GM19351 (cell line): ENCODE results near the gene SUPT3H.

Experiments
- ATAC-seq: cut with Tn5 transposase; IDR thresholded peaks from one replicate; pipeline ENCODE4 v1.9.1; 2021; ENCODE audit warnings: mild to moderate bottlenecking, moderate library complexity; ENCODE audit not compliant: unreplicated experiment

Gene SUPT3H

GRCh38 chr6:44966449-44967092 lies 411.2 kb downstream of the SUPT3H start:
- ATAC-seq, result no peak

DNA sequence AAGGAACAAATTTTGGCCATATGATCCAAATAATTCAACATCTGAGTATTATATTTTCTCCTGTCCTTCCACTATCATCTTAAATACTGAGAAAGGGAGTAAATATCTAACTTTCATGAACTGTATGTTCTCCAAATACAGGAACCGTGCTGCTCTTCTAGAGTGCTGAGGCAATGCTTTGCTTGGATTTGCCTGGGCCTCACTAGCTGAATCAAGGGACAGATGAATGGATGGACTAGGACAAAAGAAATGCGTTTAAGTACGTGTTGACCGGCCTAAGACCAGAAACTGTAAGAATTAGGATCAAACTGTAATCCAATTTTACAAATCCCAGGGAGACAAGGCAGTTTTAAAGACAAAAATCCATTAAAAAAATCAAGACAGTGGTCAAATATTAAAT lies 412.0 kb downstream of the SUPT3H start:
- ATAC-seq, result no peak

DNA sequence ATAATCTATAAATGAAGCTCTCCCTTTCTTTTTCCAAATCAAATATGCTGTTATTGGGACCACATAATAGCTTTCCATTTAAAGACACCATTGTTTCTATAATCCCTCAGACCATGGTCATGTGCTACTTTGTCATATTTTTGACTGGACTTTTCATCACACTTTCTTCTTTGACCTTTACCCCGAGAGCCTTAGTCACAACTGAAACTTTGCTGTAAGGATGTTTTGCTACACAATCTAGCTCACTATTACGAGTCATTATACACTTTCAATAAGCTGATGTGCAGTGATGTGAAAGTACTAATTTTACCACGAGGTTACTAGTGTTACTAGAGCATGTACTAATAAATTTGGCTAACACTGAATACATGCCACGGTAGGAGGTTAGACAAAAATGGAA lies 416.8 kb downstream of the SUPT3H start:
- ATAC-seq, result no peak

DNA sequence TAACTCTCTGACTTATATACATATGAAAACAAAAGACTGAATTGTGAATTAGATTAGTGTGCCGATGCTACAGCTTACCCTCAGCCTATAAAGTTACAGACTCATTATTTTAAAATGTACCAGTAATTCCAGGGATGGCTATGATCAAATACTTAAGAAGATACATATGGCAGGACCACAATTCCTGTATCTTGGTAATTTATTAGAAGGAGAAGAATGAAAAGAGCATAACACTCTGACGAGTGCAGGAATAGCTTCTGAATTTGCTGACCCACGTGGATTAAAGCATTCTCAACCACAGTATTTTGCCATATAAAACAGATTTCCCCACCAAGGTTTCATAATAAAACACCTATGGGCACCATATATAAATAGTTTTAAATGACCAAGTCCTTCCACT lies 418.1 kb downstream of the SUPT3H start:
- ATAC-seq, result no peak

- ATAC-seq, result no peak
Observed at GRCh38 chr6:44957156-44957555, 420.6 kb downstream of the SUPT3H start.

GRCh38 chr6:44956396-44956795 lies 421.3 kb downstream of the SUPT3H start:
- no peak for ATAC-seq

DNA sequence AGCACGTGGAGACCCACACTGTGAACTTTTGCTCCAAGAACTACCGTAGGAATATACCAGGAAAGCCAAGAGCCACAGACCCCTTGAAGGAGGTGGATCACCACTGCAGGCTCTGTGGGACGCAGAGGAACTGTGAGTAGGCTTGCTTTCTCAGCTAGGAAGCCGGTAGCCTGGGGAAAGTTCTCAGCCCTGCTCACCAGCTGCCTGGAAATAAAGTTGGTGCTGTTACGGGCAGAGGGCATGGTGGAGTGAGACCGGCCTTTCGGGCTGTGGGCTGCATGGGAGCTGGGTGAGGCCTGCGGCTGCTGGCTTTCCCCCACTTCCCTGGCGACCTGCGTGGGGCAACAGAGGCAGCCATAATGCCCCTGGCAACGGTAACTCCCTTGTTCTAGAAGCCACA lies 422.6 kb downstream of the SUPT3H start:
- ATAC-seq, result no peak

DNA sequence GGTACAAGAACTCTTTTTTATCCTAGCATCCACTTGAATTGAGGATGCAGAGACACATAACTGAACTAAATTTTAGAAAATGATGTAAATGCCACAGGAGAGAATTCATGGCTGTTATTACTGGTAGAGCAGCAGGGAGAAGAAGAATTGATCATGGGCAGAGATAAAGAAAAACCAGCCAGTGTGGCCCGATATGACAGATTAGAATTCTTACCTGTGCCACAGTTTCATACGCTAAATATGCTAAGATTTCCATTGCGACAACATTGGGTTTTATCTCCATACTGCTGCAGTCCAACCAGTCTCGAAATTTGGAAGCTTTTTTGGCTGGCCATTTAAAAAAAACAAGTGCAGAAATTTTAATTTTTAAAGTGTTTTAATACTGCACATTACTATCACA lies 423.5 kb downstream of the SUPT3H start:
- ATAC-seq, result no peak

DNA sequence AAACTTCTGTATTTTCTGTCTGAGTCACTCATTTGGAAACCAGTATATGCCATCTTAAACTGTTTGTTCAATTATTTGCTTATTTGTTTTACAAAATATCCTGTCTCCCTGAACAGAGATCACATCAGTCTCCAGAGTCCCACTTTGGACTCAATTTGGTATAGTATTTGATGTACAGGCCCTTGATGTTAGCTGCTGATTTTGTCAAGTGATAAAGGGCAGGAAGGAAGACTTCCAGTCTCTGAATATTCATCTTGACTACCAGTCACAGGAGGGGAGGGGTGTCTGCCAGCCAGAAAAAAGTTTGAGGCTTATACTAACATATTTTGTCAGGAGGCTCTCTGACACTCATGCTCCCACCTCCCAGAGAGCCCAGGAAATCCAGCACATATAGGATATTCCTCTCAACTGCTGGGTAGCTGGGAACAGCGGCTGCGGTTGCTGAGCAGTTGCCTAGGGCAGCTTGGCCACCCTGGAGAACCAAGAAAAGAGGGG lies 426.4 kb downstream of the SUPT3H start:
- no peak for ATAC-seq

- no peak for ATAC-seq
Observed at GRCh38 chr6:44949596-44950201, 428.0 kb downstream of the SUPT3H start.

DNA sequence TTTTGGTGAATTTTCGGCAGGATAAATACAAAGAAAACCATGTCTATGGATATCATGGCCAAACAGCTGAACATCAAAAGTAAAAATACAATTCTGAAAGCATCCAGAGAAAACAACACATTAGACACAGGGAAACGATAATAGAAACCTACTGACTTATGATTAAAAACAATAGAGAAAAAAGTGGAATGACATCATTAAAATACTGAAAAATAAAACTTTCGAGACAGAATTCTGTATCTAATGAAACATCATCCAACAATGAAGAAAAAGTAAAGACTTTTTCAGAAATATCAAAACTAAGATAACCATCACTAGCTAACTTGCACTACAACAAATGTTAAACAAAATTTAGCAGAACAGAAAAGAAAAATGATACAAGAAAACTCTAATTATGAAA lies 434.2 kb downstream of the SUPT3H start:
- no peak for ATAC-seq

DNA sequence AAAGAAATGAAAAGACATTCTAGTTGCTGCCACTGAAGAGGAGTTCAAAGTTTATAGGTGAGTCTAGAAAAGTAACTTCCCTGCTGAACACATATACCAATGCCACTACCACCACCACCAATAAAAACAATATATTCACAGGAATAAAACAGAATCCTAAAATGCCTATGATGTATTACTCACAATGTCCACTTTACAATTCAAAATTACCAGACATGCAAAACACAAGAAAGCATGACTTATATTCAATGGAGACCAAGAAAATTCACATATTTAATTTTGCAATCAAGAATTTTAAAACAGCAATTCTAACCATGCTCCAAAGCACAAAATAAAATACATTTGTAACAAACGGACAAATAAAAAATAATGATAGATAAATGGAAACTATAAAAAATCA lies 434.9 kb downstream of the SUPT3H start:
- ATAC-seq, result no peak

- ATAC-seq, result no peak
Observed at GRCh38 chr6:44942201-44942600, 435.5 kb downstream of the SUPT3H start.

DNA sequence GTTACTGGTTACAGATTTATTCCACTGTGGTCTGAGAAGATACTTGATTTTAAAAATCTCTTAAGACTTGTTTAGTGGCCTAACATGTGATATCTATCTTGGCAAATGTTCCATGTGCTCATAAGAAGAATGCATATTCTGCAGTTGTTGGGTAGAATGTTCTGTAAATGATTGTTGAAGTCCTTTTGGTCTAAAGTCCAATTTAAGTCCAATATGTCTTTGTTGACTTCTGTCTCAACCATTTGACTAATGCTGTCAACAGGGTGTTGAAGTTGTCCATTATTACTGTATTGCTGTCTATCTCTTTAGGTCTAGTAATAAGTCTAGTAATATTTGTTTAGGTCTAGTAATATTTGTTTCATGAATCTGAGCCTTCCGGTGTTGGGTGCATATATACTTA lies 437.4 kb downstream of the SUPT3H start:
- ATAC-seq, result no peak

DNA sequence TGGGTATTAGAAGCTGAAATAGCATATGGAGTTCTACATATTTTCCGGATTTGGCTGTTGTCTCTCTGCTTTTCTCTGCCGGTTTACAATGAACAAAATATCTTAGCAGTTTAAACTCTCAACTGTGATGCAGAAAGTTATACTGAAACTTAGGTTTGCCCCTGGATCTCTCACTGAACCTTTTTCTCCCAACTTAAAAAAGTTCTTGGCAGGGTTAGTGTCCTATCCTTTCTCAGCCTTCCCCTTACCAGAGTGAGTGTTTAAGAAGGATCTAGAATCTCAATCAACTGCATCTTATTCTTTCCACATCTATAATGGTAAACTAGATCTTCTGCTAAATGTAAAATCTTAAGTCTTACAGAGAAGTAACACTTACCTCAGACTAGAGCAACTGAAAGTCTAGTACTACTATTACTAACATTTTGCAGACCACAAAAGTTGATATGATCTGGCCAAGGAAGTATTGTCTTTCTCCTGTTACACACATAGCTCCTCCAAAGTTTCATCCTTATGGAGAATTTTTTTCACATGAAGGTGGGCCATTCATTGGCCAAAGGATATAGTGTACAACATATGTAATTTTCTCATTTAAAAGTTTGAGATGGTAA lies 441.9 kb downstream of the SUPT3H start:
- peak; percentile 64 for ATAC-seq

- ATAC-seq, result no peak
Observed at GRCh38 chr6:44933108-44933507, 444.6 kb downstream of the SUPT3H start.

GRCh38 chr6:44932651-44933091 lies 445.1 kb downstream of the SUPT3H start:
- ATAC-seq, result no peak

GRCh38 chr6:44931385-44931784 lies 446.3 kb downstream of the SUPT3H start:
- ATAC-seq, result no peak

DNA sequence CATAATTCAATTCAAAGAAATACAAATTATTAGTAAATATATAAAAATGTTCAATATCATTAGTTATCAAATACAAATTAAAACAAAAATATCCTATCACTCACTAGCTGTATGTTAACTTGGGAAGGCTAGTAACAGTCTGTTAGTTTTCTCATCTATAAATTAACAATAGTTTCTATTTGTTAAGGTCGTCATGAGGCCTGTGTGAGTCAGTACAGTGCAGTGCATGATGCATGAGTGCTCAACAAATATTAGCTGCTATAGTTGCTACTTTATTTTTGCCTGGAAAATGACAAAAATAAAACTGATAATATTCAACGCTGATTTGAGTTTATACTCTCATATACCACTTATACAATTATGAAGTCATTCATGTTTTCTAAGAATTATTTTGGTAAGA lies 451.2 kb downstream of the SUPT3H start:
- ATAC-seq, result no peak

DNA sequence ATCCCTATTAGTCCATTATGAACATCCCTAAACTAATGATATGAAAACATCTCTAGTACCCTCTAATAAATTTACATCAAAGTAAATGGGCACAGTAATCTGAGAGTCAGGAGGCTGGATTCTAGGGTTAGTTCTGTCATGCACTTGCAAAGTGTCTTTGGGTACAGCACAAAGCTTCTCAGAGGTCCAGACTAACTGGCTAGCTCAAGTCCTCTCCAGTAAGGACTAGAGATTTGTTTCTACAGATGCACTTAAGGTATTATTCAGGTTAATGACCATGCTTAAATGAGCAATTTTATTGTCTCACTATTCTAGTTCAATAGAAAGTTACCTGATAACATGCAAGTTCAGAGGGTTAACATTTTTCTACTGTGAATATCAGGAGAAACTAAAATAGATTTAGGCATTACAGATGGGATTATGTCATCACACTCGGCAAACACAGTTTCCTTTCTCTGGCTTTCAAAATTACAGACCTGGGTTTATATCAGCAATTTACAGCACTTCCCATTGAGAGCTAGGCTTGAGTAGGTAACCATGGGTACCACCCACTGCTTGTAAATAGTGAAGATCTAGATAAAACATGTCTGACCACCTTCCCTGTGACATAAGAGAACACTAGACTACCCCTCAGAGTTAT lies 452.5 kb downstream of the SUPT3H start:
- peak; percentile 60 for ATAC-seq

DNA sequence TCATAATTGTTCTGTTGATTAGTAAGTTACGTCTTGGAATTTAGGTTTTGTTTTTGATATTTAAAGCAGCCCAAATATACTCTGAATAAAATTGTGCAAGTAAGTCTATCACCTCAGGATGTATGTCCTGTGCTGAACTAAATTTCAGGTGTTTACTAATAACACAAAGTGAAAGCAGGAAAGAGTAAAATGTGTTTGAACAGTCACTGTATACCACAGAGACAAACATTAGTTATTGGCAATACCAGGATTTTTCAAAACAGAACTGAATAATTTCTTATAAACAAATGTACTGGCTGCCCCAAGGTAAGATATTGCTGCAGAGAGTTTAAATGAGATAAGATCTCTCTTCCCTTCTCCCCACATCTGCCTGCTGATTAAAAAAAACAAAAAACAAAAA lies 454.3 kb downstream of the SUPT3H start:
- peak; percentile 48 for ATAC-seq

- ATAC-seq, result no peak
Observed at GRCh38 chr6:44921798-44922197, 455.9 kb downstream of the SUPT3H start.
